Measurements from ENCODE around the gene KRTAP19-6.

The KRTAP19-6 gene

GRCh38 chr21:30563630-30564029 lies 22.0 kb upstream of the KRTAP19-6 start:
- TF ChIP-seq CTCF (conservative IDR thresholded peaks at IDR 0.05): no peak
- peak overlapping the region; percentile 38 for H3K27ac ChIP-seq

GRCh38 chr21:30563072-30563471 lies 21.4 kb upstream of the KRTAP19-6 start:
- no peak for TF ChIP-seq CTCF (conservative IDR thresholded peaks at IDR 0.05)
- no peak overlapping the region for H3K27ac ChIP-seq

- no peak for TF ChIP-seq CTCF (conservative IDR thresholded peaks at IDR 0.05)
- no peak overlapping the region for H3K27ac ChIP-seq
Observed at GRCh38 chr21:30561957-30562356, 20.3 kb upstream of the KRTAP19-6 start.

GRCh38 chr21:30561264-30561895 lies 19.7 kb upstream of the KRTAP19-6 start, which contains the start of gene KRTAP19-7:
Gene KRTAP19-7, minus strand, starts transcription at chr21:30561314. Its CDS starts 25 bp downstream, at chr21:30561289.
- H3K27ac ChIP-seq: no peak within 1 kb of the TSS
- TF ChIP-seq CTCF (conservative IDR thresholded peaks at IDR 0.05): no peak

- TF ChIP-seq CTCF (conservative IDR thresholded peaks at IDR 0.05): no peak
- H3K27ac ChIP-seq: no peak overlapping the region
Observed at GRCh38 chr21:30555095-30555494, 13.4 kb upstream of the KRTAP19-6 start.

- H3K27ac ChIP-seq: no peak overlapping the region
- no peak for TF ChIP-seq CTCF (conservative IDR thresholded peaks at IDR 0.05)
Observed at GRCh38 chr21:30552782-30553181, 11.1 kb upstream of the KRTAP19-6 start.

GRCh38 chr21:30518876-30519275 lies 22.8 kb downstream of the KRTAP19-6 start:
- TF ChIP-seq CTCF (conservative IDR thresholded peaks at IDR 0.05): no peak

More at GRCh38 chr21:30518876-30519275, 22.8 kb downstream of the KRTAP19-6 start:
- H3K27ac ChIP-seq: no peak overlapping the region
